ENCODE data around the gene PGRMC1. TPM values are rescaled to one million over a fixed set of nuclear protein-coding genes. Genes with fewer than 3 reads are reported as not detected.

The PGRMC1 gene
- total RNA-seq = 100 to 1,000 TPM in 3 of 4 donors, 10 to 100 TPM in 1; 94.0 to 361 (median 121) TPM

DNA sequence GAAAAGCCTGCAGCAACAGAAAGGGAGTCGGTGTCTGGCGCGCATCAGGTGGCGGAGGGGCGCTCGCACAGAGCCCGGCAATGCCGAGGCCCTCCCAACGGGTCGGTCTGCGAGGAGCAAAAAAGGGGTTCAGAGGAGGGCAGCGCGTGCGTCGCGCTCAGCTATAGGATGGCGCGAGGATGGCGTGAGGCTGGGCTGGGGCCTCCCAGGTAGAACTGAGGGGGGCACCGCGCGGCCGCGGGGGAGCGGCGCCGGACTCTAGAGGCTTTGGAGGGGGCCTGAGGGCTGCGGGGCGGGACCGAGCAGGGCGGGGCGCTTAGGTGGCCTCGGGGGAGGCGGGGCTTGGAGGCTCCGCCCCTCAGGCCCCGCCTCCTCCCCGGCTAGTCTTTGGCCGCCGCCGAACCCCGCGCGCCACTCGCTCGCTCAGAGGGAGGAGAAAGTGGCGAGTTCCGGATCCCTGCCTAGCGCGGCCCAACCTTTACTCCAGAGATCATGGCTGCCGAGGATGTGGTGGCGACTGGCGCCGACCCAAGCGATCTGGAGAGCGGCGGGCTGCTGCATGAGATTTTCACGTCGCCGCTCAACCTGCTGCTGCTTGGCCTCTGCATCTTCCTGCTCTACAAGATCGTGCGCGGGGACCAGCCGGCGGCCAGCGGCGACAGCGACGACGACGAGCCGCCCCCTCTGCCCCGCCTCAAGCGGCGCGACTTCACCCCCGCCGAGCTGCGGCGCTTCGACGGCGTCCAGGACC lies at the start of gene PGRMC1:
PGRMC1 (plus strand) TSS at position 414 of the 751 bp plus-strand sequence; CDS start at position 493, 79 bp downstream.
- intact Hi-C loops (cut with DNase I; ENCODE audit: low total_unique reads) = no loop called here
- H3K4me3 ChIP-seq = peak within 1 kb of the TSS; percentile 59 to 93
- H3K36me3 ChIP-seq = no peaks in the 10 kb centered on the region

DNA sequence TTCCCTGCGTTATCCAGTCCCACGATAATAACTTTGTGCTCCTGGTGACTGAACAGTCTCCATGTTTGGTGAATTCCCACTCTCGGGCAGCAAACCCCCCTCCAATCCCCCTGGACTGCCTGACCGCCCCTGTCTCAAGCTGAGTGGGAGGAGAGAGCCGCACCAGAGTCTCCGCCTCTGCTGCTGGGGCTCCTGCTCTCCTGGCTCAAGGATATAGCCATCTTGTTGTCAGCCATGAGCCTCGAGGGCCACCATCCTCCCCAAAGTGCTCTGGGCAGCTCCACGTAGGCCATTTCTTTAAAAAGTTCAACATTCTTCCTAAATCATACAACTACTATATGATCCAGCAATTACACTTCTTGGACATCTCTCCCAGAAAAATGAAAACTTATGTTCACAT lies 49.3 kb upstream of the PGRMC1 start:
- intact Hi-C loops (cut with DNase I; ENCODE audit: low total_unique reads) = no loop called here
- H3K4me3 ChIP-seq = no peak overlapping the region
- H3K27me3 ChIP-seq = no peaks in the 10 kb centered on the region
- H3K27ac ChIP-seq = no peak overlapping the region
- no peaks in the 10 kb centered on the region for H3K4me1 ChIP-seq
- DNase-seq = no peak
- H3K9me3 ChIP-seq = no peaks in the 10 kb centered on the region
- no peaks in the 10 kb centered on the region for H3K36me3 ChIP-seq
- TF ChIP-seq, protein P1, sequence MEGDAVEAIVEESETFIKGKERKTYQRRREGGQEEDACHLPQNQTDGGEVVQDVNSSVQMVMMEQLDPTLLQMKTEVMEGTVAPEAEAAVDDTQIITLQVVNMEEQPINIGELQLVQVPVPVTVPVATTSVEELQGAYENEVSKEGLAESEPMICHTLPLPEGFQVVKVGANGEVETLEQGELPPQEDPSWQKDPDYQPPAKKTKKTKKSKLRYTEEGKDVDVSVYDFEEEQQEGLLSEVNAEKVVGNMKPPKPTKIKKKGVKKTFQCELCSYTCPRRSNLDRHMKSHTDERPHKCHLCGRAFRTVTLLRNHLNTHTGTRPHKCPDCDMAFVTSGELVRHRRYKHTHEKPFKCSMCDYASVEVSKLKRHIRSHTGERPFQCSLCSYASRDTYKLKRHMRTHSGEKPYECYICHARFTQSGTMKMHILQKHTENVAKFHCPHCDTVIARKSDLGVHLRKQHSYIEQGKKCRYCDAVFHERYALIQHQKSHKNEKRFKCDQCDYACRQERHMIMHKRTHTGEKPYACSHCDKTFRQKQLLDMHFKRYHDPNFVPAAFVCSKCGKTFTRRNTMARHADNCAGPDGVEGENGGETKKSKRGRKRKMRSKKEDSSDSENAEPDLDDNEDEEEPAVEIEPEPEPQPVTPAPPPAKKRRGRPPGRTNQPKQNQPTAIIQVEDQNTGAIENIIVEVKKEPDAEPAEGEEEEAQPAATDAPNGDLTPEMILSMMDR (IDR thresholded peaks at IDR 0.05) = no peak
- no peak for TF ChIP-seq POLR2A (IDR thresholded peaks at IDR 0.05)

More for the DNA sequence above, at the start of gene PGRMC1:
- Histone ChIP-seq H3K4me1 (no peaks in the 10 kb centered on the region), H3K27me3 (no peaks in the 10 kb centered on the region), H3K27ac (peak within 1 kb of the TSS; percentile 79 to 86), H3K9me3 (no peaks in the 10 kb centered on the region)
- peak; percentile 79 to 80 for DNase-seq
- TF ChIP-seq, protein P1 (IDR thresholded peaks at IDR 0.05) = no peak
- TF ChIP-seq POLR2A (IDR thresholded peaks at IDR 0.05) = peak; percentile 58 to 86

DNA sequence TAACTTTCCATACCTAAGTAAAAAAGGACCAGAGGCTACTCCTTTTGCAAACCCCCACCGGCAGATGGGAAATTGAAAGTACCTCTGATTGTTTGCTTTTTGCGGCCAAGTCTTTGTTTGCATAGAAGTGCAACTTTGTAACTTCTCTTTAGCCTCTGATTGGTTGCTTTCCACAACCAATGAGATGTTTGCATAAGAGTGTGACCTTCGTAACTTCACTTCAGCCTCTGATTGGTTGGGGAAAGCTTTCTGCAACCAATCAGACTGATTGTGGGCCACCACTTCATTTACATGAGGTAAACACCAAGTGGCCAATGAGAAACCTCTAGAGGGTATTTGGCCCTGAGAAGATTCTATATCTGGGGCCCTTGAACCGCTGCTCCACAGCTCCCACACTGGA lies 48.8 kb upstream of the PGRMC1 start:
- Histone ChIP-seq H3K4me1 (no peaks in the 10 kb centered on the region), H3K27me3 (no peaks in the 10 kb centered on the region), H3K36me3 (no peaks in the 10 kb centered on the region), H3K27ac (no peak overlapping the region), H3K9me3 (no peaks in the 10 kb centered on the region), H3K4me3 (no peak overlapping the region)
- DNase-seq = no peak
- TF ChIP-seq, protein P1 (IDR thresholded peaks at IDR 0.05) = no peak
- TF ChIP-seq POLR2A (IDR thresholded peaks at IDR 0.05) = no peak
- intact Hi-C loops (cut with DNase I; ENCODE audit: low total_unique reads) = no loop called here

DNA sequence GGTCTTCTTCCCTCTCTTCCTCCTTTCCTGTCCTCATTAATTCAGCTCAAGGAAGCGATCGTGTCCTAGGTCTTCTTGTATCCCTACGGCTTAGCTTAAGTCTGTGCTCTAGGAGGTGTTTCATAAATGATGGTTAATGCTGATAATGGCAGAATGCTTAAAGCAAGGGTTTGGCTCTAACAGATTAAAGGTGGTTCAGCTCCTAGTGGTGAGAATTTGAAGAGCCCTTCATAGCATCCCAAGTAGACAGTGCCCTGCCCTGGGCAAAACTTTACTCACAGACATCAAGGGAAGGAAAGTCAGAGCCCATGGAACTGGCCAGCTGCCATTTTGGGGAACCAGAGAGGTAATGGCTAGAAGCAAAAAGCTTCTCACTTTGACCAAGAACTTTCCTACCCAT lies 47.0 kb upstream of the PGRMC1 start:
- no peak overlapping the region for H3K27ac ChIP-seq
- no peaks in the 10 kb centered on the region for H3K9me3 ChIP-seq
- H3K36me3 ChIP-seq = no peaks in the 10 kb centered on the region
- no peaks in the 10 kb centered on the region for H3K27me3 ChIP-seq
- TF ChIP-seq, protein P1 (IDR thresholded peaks at IDR 0.05) = no peak
- no peak for TF ChIP-seq POLR2A (IDR thresholded peaks at IDR 0.05)
- intact Hi-C loops (cut with DNase I; ENCODE audit: low total_unique reads) = no loop called here
- no peak overlapping the region for H3K4me3 ChIP-seq
- DNase-seq = no peak
- H3K4me1 ChIP-seq = no peaks in the 10 kb centered on the region

DNA sequence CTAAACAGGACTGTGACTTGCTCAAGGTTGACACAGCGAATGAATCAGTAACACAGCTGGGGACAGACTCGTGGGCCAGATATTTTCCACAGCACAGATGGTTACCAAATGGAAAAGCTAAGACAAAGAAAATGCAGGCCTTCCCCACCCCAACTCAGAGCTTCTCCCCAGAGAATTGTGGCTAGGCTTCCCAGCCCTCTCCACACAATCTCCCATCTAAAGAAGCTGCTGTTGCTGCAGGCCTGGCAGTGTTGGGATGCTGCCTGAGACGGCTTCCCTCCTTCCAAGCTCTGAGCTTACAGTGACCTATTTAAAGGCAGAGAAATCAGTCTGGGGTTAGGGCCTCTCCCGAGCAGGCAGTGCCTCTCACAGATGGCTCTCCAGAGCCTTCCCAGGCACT lies 46.5 kb upstream of the PGRMC1 start:
- H3K27me3 ChIP-seq = no peaks in the 10 kb centered on the region
- H3K36me3 ChIP-seq = no peaks in the 10 kb centered on the region
- no peak overlapping the region for H3K4me3 ChIP-seq
- H3K4me1 ChIP-seq = no peaks in the 10 kb centered on the region
- H3K27ac ChIP-seq = peak overlapping the region in 1 of 2 donors; percentile 67
- no peaks in the 10 kb centered on the region for H3K9me3 ChIP-seq
- intact Hi-C loops (cut with DNase I; ENCODE audit: low total_unique reads) = no loop called here
- DNase-seq = peak; percentile 25 to 48
- TF ChIP-seq, protein P1 (IDR thresholded peaks at IDR 0.05) = no peak
- no peak for TF ChIP-seq POLR2A (IDR thresholded peaks at IDR 0.05)

Measured in uterus (tissue), 4 donors.